Trophoblast cell (in vitro differentiated cells and primary cell): ENCODE data around the gene ROR2.

Experiments used
- DNase-seq, 2 donors: peaks; one replicate each; pipeline ENCODE4 v3.0.0-alpha.2; 2016
- H2AFZ ChIP-seq: 2 replicates; pipeline ENCODE4 v1.6.1; 2013; ENCODE audit warnings: low read length, moderate library complexity, mild to moderate bottlenecking; ENCODE audit not compliant: insufficient read depth, poor library complexity
- H2AK5ac ChIP-seq: 2 replicates; pipeline ENCODE4 v1.6.1; 2013; ENCODE audit warnings: mild to moderate bottlenecking, low read length
- H2BK120ac ChIP-seq: 2 replicates; pipeline ENCODE4 v1.6.1; 2013; ENCODE audit warnings: low read length, mild to moderate bottlenecking, moderate library complexity; ENCODE audit not compliant: insufficient read depth, poor library complexity
- H2BK12ac ChIP-seq: 2 replicates; pipeline ENCODE4 v1.6.1; 2013; ENCODE audit warnings: mild to moderate bottlenecking, low read length, moderate library complexity
- H2BK5ac ChIP-seq: 2 replicates; pipeline ENCODE4 v1.6.1; 2013; ENCODE audit warnings: low read length, low read depth, moderate library complexity, mild to moderate bottlenecking; ENCODE audit not compliant: poor library complexity
- H3K14ac ChIP-seq: 2 replicates; pipeline ENCODE4 v1.6.1; 2013; ENCODE audit warnings: mild to moderate bottlenecking, low read length
- H3K18ac ChIP-seq: 2 replicates; pipeline ENCODE4 v1.6.1; 2013; ENCODE audit warnings: mild to moderate bottlenecking, low read length
- H3K23ac ChIP-seq: 2 replicates; pipeline ENCODE4 v1.6.1; 2013; ENCODE audit warnings: low read length
- H3K27ac ChIP-seq: 2 replicates; pipeline ENCODE4 v1.5.1; 2013; ENCODE audit warnings: low read depth, mild to moderate bottlenecking, inconsistent platforms, low read length, moderate library complexity
- H3K27me3 ChIP-seq: 2 replicates; pipeline ENCODE4 v1.6.1; 2013; ENCODE audit warnings: inconsistent platforms, mild to moderate bottlenecking, low read length, moderate library complexity; ENCODE audit not compliant: insufficient read depth
- H3K36me3 ChIP-seq, 2 experiments: 1 replicate in 1 of 2; 2 replicates in 1 of 2; pipeline ENCODE4 v1.6.1; 2013; ENCODE audit warnings: low read length in 2 of 2, mild to moderate bottlenecking in 2 of 2, moderate library complexity in 1 of 2; ENCODE audit not compliant: insufficient read depth in 2 of 2, control insufficient read depth in 1 of 2
- H3K4ac ChIP-seq: 2 replicates; pipeline ENCODE4 v1.6.1; 2013; ENCODE audit warnings: low read depth, mild to moderate bottlenecking, low read length, moderate library complexity
- H3K4me1 ChIP-seq, 2 experiments: 1 replicate in 1 of 2; 2 replicates in 1 of 2; pipeline ENCODE4 v1.6.1; 2013; ENCODE audit warnings: low read length in 2 of 2, mild to moderate bottlenecking in 2 of 2, moderate library complexity in 1 of 2; ENCODE audit not compliant: insufficient read depth in 2 of 2, control insufficient read depth in 1 of 2
- H3K4me2 ChIP-seq: 2 replicates; pipeline ENCODE4 v1.6.1; 2013; ENCODE audit warnings: inconsistent platforms, mild to moderate bottlenecking, low read length, moderate library complexity
- H3K4me3 ChIP-seq: 2 replicates; pipeline ENCODE4 v1.5.1; 2013; ENCODE audit warnings: mild to moderate bottlenecking, low read depth, low read length, inconsistent platforms
- H3K79me1 ChIP-seq: one replicate; pipeline ENCODE4 v1.6.1; 2013; ENCODE audit warnings: low read length
- H3K79me2 ChIP-seq: 2 replicates; pipeline ENCODE4 v1.6.1; 2013; ENCODE audit warnings: low read length, mild to moderate bottlenecking; ENCODE audit not compliant: control insufficient read depth, insufficient read depth, poor library complexity
- H3K9ac ChIP-seq: 2 replicates; pipeline ENCODE4 v1.6.1; 2013; ENCODE audit warnings: mild to moderate bottlenecking, low read length
- H3K9me3 ChIP-seq: 2 replicates; pipeline ENCODE4 v1.6.1; 2013; ENCODE audit warnings: low read depth, mild to moderate bottlenecking, control low read depth, inconsistent platforms, low read length; ENCODE audit not compliant: insufficient read depth
- H4K12ac ChIP-seq: 2 replicates; pipeline ENCODE4 v1.6.1; 2013; ENCODE audit warnings: low read depth, mild to moderate bottlenecking, low read length, moderate library complexity
- H4K8ac ChIP-seq: 2 replicates; pipeline ENCODE4 v1.6.1; 2013; ENCODE audit warnings: low read depth, mild to moderate bottlenecking, low read length, moderate library complexity
- H4K91ac ChIP-seq: one replicate; pipeline ENCODE4 v1.6.1; 2013; ENCODE audit warnings: low read depth, mild to moderate bottlenecking, low read length, moderate library complexity
- WGBS: extraction: QIAGEN DNeasy Blood & Tissue Kit; methylation state at CpG from one replicate; pipeline ENCODE4 v1.1.7; 2013; ENCODE audit warnings: missing lambda C conversion rate; ENCODE audit not compliant: insufficient read length, insufficient coverage; ENCODE audit errors: extremely low coverage; 5-methylcytosine and 5-hydroxymethylcytosine counted together

The ROR2 gene

GRCh38 chr9:91882627-91883026 is 67.4 kb downstream of the ROR2 start:
- Histone ChIP-seq H2AK5ac (no peak overlapping the region), H3K4ac (no peak overlapping the region), H3K4me1 (peaks cover 5 to 17% of the 10 kb centered on the region in 2 experiments), H3K79me2 (peaks cover 3% of the 10 kb centered on the region), H3K4me2 (no peak overlapping the region), H3K4me3 (no peak overlapping the region), H3K9me3 (no peaks in the 10 kb centered on the region), H2BK12ac (no peak overlapping the region), H3K36me3 (no peaks in the 10 kb centered on the region), H4K8ac (no peak overlapping the region), H4K91ac (no peak overlapping the region), H2BK5ac (no peak overlapping the region), H3K23ac (no peak overlapping the region), H3K79me1 (peaks cover 3% of the 10 kb centered on the region), H4K12ac (no peak overlapping the region), H2BK120ac (no peak overlapping the region), H3K27me3 (no peaks in the 10 kb centered on the region), H3K27ac (no peak overlapping the region), H3K18ac (no peak overlapping the region), H2AFZ (no peak overlapping the region), H3K14ac (no peak overlapping the region), H3K9ac (no peak overlapping the region)
- no peak for DNase-seq
- WGBS: no CpG with 5 or more reads among the region's 4 CpGs

GRCh38 chr9:91880378-91880972 is 69.6 kb downstream of the ROR2 start:
- no CpG with 5 or more reads among the region's 3 CpGs for WGBS

GRCh38 chr9:91879231-91879630 is 70.8 kb downstream of the ROR2 start:
- H3K14ac ChIP-seq: no peak overlapping the region
- no peaks in the 10 kb centered on the region for H3K79me1 ChIP-seq
- H3K27me3 ChIP-seq: no peaks in the 10 kb centered on the region
- no peaks in the 10 kb centered on the region for H3K79me2 ChIP-seq
- no peak overlapping the region for H2BK12ac ChIP-seq
- H3K23ac ChIP-seq: no peak overlapping the region
- H3K4me3 ChIP-seq: no peak overlapping the region
- H3K4me2 ChIP-seq: no peak overlapping the region
- H2AK5ac ChIP-seq: no peak overlapping the region
- H3K36me3 ChIP-seq: no peaks in the 10 kb centered on the region
- H3K4ac ChIP-seq: no peak overlapping the region
- H3K4me1 ChIP-seq: no peaks in the 10 kb centered on the region
- no peak overlapping the region for H4K8ac ChIP-seq
- no peak for DNase-seq
- no peak overlapping the region for H2BK5ac ChIP-seq
- WGBS: no CpG with 5 or more reads among the region's 1 CpG
- H3K27ac ChIP-seq: no peak overlapping the region
- H4K91ac ChIP-seq: no peak overlapping the region
- H4K12ac ChIP-seq: no peak overlapping the region
- H3K9ac ChIP-seq: no peak overlapping the region
- no peaks in the 10 kb centered on the region for H3K9me3 ChIP-seq
- no peak overlapping the region for H2BK120ac ChIP-seq
- no peak overlapping the region for H2AFZ ChIP-seq
- H3K18ac ChIP-seq: no peak overlapping the region

More at GRCh38 chr9:91880378-91880972, 69.6 kb downstream of the ROR2 start:
- Histone ChIP-seq H3K14ac (no peak overlapping the region), H3K23ac (no peak overlapping the region), H3K18ac (no peak overlapping the region), H3K36me3 (no peaks in the 10 kb centered on the region), H2BK12ac (no peak overlapping the region), H3K79me1 (no peaks in the 10 kb centered on the region), H2BK5ac (no peak overlapping the region), H3K27ac (no peak overlapping the region), H2AFZ (no peak overlapping the region), H3K9me3 (no peaks in the 10 kb centered on the region), H3K4me2 (no peak overlapping the region), H3K27me3 (no peaks in the 10 kb centered on the region), H2BK120ac (no peak overlapping the region), H4K12ac (no peak overlapping the region), H4K91ac (no peak overlapping the region), H2AK5ac (no peak overlapping the region), H3K4ac (no peak overlapping the region), H3K9ac (no peak overlapping the region), H4K8ac (no peak overlapping the region), H3K79me2 (no peaks in the 10 kb centered on the region), H3K4me1 (peaks cover 0 to 6% of the 10 kb centered on the region in 2 experiments), H3K4me3 (no peak overlapping the region)
- no peak for DNase-seq

- no peak overlapping the region for H3K18ac ChIP-seq
- H3K14ac ChIP-seq: no peak overlapping the region
- H3K79me2 ChIP-seq: no peaks in the 10 kb centered on the region
- H3K27me3 ChIP-seq: no peaks in the 10 kb centered on the region
- no peak overlapping the region for H2BK120ac ChIP-seq
- no peak overlapping the region for H2AFZ ChIP-seq
- no peak overlapping the region for H3K4me2 ChIP-seq
- no peaks in the 10 kb centered on the region for H3K36me3 ChIP-seq
- H2BK12ac ChIP-seq: no peak overlapping the region
- no CpG with 5 or more reads among the region's 6 CpGs for WGBS
- H3K4me3 ChIP-seq: no peak overlapping the region
- H3K4ac ChIP-seq: no peak overlapping the region
- H2AK5ac ChIP-seq: no peak overlapping the region
- H3K9ac ChIP-seq: no peak overlapping the region
- no peak overlapping the region for H3K23ac ChIP-seq
- no peak overlapping the region for H4K12ac ChIP-seq
- no peak overlapping the region for H4K91ac ChIP-seq
- no peak overlapping the region for H2BK5ac ChIP-seq
- no peaks in the 10 kb centered on the region for H3K9me3 ChIP-seq
- no peak overlapping the region for H3K27ac ChIP-seq
- H4K8ac ChIP-seq: no peak overlapping the region
- H3K4me1 ChIP-seq: no peaks in the 10 kb centered on the region
- H3K79me1 ChIP-seq: no peaks in the 10 kb centered on the region
- DNase-seq: no peak
Observed at GRCh38 chr9:91873637-91874051, 76.4 kb downstream of the ROR2 start.
